ENCODE data around the gene ANKRD16.

ANKRD16 gene

DNA sequence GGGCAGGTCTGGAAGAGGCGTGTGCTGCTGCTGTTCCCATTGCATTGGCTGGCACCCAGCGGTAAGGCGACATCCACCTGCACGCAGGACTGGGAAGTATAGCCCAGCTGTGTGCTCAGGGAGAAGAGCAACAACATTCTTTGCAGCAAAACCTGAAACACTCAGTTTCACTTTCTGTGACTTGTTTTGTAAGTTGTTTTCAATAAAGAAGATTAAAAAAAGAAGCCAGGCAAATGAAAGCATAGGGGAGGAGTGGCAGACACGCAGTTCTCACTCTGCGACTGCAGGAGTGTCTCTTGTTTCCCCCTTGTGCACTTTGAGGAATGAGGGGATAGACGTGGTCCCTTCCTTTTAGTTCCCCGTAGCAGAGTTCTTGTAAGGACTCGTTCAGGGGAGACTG is 6.1 kb upstream of the ANKRD16 start:
- no peak overlapping the region for H3K27ac ChIP-seq
- no peak for TF ChIP-seq ZFX (IDR thresholded peaks at IDR 0.05; ENCODE audit: borderline replicate concordance)
- TF ChIP-seq, protein P1, sequence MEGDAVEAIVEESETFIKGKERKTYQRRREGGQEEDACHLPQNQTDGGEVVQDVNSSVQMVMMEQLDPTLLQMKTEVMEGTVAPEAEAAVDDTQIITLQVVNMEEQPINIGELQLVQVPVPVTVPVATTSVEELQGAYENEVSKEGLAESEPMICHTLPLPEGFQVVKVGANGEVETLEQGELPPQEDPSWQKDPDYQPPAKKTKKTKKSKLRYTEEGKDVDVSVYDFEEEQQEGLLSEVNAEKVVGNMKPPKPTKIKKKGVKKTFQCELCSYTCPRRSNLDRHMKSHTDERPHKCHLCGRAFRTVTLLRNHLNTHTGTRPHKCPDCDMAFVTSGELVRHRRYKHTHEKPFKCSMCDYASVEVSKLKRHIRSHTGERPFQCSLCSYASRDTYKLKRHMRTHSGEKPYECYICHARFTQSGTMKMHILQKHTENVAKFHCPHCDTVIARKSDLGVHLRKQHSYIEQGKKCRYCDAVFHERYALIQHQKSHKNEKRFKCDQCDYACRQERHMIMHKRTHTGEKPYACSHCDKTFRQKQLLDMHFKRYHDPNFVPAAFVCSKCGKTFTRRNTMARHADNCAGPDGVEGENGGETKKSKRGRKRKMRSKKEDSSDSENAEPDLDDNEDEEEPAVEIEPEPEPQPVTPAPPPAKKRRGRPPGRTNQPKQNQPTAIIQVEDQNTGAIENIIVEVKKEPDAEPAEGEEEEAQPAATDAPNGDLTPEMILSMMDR (IDR thresholded peaks at IDR 0.05): no peak

- no peak overlapping the region for H3K27ac ChIP-seq
- TF ChIP-seq ZFX (IDR thresholded peaks at IDR 0.05; ENCODE audit: borderline replicate concordance): no peak
- TF ChIP-seq, protein P1 (IDR thresholded peaks at IDR 0.05): no peak
Measured at GRCh38 chr10:5895365-5895764, 5.7 kb upstream of the ANKRD16 start.

GRCh38 chr10:5894873-5895272 is 5.2 kb upstream of the ANKRD16 start:
- no peak overlapping the region for H3K27ac ChIP-seq
- TF ChIP-seq ZFX (IDR thresholded peaks at IDR 0.05; ENCODE audit: borderline replicate concordance): no peak
- TF ChIP-seq, protein P1 (IDR thresholded peaks at IDR 0.05): no peak

DNA sequence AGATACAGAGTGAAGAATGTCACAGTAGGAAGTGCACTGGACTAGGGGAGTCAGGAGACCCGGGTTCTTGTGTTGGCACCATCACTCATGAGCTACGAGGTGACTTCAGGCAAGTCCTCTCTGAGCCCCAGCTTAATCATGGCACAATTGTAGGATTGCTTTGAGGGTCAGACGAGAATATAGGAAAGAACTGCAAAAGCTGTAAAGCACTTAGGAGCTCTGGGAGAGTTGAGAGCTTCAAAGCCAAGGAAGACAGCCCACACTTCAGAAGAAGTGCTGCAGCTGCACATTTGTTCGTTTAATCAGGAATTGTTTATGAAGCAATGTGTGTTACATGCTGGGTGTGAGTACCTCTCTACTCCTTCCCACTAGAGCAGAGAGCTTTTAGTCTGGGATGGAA is 4.7 kb upstream of the ANKRD16 start:
- no peak for TF ChIP-seq ZFX (IDR thresholded peaks at IDR 0.05; ENCODE audit: borderline replicate concordance)
- TF ChIP-seq, protein P1 (IDR thresholded peaks at IDR 0.05): no peak
- H3K27ac ChIP-seq: no peak overlapping the region

- no peak overlapping the region for H3K27ac ChIP-seq
- TF ChIP-seq ZFX (IDR thresholded peaks at IDR 0.05; ENCODE audit: borderline replicate concordance): no peak
- TF ChIP-seq, protein P1 (IDR thresholded peaks at IDR 0.05): no peak
Measured at GRCh38 chr10:5893321-5893720, 3.6 kb upstream of the ANKRD16 start.

DNA sequence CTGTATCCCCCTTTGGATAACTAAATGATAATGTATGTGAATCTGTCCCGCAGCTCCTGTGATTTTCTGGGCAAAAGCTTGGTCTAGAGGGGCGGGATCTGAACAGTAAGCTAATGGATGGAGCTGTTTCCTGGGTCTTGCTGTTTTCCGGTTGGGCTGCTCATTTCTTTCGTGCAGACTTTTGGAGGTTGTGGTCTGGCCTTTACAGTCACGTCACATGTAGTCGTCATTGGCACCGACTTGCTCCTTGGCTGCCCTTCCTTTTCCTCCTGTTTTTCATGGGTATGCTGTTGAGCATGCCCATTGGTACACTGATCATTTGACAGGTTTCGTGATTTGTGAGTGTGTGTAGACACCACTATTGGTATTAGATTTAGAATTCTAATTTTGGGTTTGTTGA is 2.3 kb upstream of the ANKRD16 start:
- no peak for TF ChIP-seq ZFX (IDR thresholded peaks at IDR 0.05; ENCODE audit: borderline replicate concordance)
- TF ChIP-seq, protein P1 (IDR thresholded peaks at IDR 0.05): no peak
- no peak overlapping the region for H3K27ac ChIP-seq

DNA sequence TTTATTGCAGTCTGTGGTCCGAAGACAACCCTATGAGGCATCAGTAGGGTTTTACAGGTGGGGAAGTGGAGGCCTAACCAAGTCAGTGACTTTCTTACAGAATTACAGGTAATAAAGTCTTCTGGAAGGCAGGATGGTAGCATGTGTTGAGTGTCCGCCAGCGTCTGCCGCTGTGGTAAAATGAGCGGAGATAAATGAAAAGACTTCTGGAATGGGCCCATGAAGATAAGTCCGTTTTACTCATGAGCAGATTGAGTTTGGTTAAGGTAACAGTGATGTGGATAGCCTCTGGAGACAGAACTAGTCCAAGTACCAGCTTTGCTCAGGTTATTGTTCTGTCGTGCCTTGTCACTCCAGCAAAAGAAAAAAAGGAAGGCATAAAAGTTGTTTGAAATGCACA is 1.3 kb upstream of the ANKRD16 start:
- TF ChIP-seq ZFX (IDR thresholded peaks at IDR 0.05; ENCODE audit: borderline replicate concordance): no peak

GRCh38 chr10:5890452-5890915 is 791 bp upstream of the ANKRD16 start:
- no peak for TF ChIP-seq ZFX (IDR thresholded peaks at IDR 0.05; ENCODE audit: borderline replicate concordance)
- TF ChIP-seq, protein P1 (IDR thresholded peaks at IDR 0.05): no peak
- H3K27ac ChIP-seq: peak overlapping the region; percentile 72

More for the DNA sequence above, 1.3 kb upstream of the ANKRD16 start:
- peak overlapping the region; percentile 72 for H3K27ac ChIP-seq
